ENCODE measurements around the gene PRDM13. TPM values are rescaled to one million over a fixed set of nuclear protein-coding genes. Genes with fewer than 3 reads are reported as not detected.

The PRDM13 gene
- total and polyA plus RNA-seq, 9 of the 15 experiments (the other 6 are each of a cell fraction or from before 2014, with no cell fraction given), result not detected

GRCh38 chr6:99568103-99568933 lies 38.3 kb upstream of the PRDM13 start, which contains the start of gene CCNC (continued):
- TF ChIP-seq, protein P1, sequence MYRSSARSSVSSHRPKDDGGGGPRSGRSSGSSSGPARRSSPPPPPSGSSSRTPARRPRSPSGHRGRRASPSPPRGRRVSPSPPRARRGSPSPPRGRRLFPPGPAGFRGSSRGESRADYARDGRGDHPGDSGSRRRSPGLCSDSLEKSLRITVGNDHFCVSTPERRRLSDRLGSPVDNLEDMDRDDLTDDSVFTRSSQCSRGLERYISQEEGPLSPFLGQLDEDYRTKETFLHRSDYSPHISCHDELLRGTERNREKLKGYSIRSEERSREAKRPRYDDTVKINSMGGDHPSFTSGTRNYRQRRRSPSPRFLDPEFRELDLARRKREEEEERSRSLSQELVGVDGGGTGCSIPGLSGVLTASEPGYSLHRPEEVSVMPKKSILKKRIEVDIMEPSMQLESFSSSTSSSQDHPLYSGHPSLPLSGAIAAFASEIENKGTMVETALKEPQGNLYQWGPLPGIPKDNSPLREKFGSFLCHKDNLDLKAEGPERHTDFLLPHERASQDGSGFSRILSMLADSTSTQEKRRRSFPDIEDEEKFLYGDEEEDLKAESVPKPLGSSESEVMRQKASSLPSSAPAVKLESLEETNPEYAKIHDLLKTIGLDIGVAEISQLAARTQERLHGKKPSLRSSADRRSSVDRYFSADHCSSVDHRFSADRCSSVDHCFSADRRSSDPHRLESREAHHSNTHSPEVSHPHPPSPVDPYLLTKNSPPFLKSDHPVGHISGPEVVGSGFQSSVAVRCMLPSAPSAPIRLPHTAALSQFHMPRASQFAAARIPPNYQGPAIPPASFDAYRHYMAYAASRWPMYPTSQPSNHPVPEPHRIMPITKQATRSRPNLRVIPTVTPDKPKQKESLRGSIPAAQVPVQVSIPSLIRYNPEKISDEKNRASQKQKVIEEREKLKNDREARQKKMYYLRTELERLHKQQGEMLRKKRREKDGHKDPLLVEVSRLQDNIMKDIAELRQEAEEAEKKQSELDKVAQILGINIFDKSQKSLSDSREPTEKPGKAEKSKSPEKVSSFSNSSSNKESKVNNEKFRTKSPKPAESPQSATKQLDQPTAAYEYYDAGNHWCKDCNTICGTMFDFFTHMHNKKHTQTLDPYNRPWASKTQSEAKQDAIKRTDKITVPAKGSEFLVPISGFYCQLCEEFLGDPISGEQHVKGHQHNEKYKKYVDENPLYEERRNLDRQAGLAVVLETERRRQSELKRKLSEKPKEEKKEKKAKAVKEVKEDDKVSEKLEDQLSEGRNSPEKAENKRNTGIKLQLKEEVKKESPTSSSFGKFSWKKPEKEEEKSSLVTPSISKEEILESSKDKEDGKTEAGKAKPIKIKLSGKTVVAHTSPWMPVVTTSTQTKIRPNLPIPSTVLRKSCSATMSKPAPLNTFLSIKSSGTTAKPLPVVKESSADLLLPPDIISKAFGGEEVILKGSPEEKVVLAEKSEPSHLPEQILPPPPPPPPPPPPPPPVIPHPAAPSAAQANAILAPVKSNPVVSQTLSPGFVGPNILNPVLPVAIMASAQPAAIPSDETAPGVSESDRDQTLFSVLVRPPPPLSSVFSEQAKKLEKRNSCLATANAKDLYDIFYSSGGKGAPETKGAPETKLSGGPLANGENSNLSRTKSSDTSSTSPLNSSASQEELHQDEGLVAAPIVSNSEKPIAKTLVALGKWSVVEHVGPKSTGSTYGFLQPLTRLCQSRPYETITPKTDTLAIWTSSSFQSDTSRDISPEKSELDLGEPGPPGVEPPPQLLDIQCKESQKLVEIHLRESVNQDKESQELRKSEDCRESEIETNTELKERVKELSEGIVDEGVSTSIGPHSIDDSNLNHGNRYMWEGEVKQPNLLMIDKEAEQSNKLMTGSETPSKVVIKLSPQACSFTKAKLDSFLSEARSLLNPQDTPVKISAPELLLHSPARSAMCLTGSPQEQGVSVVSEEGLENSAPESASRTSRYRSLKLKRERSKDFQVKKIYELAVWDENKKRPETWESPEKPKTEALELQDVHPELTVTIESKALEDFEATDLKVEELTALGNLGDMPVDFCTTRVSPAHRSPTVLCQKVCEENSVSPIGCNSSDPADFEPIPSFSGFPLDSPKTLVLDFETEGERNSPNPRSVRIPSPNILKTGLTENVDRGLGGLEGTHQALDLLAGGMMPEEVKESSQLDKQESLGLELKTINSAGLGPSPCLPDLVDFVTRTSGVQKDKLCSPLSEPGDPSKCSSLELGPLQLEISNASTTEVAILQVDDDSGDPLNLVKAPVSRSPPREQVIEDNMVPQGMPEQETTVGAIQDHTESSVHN (IDR thresholded peaks at IDR 0.05; ENCODE audit: borderline replicate concordance in 1 of 2, low read depth in 1 of 2), result no peak
- TF ChIP-seq ZZZ3 (IDR thresholded peaks at IDR 0.05) (0 out of 2 replicates have a peak, but pooled peaks have one; percentile 54), KAT8 (IDR thresholded peaks at IDR 0.05; ENCODE audit: low read depth) (no peak), CTCF (IDR thresholded peaks at IDR 0.05 in 2 of 3, conservative IDR thresholded peaks at IDR 0.05 in 1 of 3; ENCODE audit: insufficient read depth in 2 of 3, low read depth in 1 of 3, low read length in 3 of 3) (peak in 1 of 3 experiments; percentile 26; a peak in 1 of 6 replicates), RFX1 (IDR thresholded peaks at IDR 0.05) (no peak), BRD4 (IDR thresholded peaks at IDR 0.05) (0 out of 2 replicates have a peak, but pooled peaks have one; percentile 47), BRCA1 (IDR thresholded peaks at IDR 0.05) (no peak), BRCA1 (CRISPR knock-in tag; IDR thresholded peaks at IDR 0.05) (no peak), CAMTA2 (CRISPR knock-in tag; conservative IDR thresholded peaks at IDR 0.05) (no peak), FOXA1 (IDR thresholded peaks at IDR 0.05; ENCODE audit: borderline replicate concordance) (no peak)
- TF ChIP-seq, protein P2, sequence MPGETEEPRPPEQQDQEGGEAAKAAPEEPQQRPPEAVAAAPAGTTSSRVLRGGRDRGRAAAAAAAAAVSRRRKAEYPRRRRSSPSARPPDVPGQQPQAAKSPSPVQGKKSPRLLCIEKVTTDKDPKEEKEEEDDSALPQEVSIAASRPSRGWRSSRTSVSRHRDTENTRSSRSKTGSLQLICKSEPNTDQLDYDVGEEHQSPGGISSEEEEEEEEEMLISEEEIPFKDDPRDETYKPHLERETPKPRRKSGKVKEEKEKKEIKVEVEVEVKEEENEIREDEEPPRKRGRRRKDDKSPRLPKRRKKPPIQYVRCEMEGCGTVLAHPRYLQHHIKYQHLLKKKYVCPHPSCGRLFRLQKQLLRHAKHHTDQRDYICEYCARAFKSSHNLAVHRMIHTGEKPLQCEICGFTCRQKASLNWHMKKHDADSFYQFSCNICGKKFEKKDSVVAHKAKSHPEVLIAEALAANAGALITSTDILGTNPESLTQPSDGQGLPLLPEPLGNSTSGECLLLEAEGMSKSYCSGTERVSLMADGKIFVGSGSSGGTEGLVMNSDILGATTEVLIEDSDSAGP (CRISPR knock-in tag; IDR thresholded peaks at IDR 0.05), result no peak
- TF ChIP-seq, protein P3, sequence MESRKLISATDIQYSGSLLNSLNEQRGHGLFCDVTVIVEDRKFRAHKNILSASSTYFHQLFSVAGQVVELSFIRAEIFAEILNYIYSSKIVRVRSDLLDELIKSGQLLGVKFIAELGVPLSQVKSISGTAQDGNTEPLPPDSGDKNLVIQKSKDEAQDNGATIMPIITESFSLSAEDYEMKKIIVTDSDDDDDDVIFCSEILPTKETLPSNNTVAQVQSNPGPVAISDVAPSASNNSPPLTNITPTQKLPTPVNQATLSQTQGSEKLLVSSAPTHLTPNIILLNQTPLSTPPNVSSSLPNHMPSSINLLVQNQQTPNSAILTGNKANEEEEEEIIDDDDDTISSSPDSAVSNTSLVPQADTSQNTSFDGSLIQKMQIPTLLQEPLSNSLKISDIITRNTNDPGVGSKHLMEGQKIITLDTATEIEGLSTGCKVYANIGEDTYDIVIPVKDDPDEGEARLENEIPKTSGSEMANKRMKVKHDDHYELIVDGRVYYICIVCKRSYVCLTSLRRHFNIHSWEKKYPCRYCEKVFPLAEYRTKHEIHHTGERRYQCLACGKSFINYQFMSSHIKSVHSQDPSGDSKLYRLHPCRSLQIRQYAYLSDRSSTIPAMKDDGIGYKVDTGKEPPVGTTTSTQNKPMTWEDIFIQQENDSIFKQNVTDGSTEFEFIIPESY (CRISPR knock-in tag; IDR thresholded peaks at IDR 0.05), result peak; percentile 86

All from K562 (cell line).